GM06990 (cell line): ENCODE measurements around the gene RBMS1.

Experiments
- DNase-seq: peaks from one replicate; pipeline ENCODE4 v3.0.0-alpha.2; 2011; ENCODE audit not compliant: insufficient read length; ENCODE audit errors: extremely low read depth
- H3K27me3 ChIP-seq: replicated peaks from 2 replicates; pipeline ENCODE4 v1.6.0; 2011; ENCODE audit warnings: low read length; ENCODE audit not compliant: control insufficient read depth, insufficient read depth
- H3K36me3 ChIP-seq: 2 replicates; pipeline ENCODE4 v1.5.1; 2011; ENCODE audit warnings: low read length; ENCODE audit not compliant: control insufficient read depth, insufficient read depth
- H3K4me3 ChIP-seq: replicated peaks from 2 replicates; pipeline ENCODE4 v1.5.1; 2011; ENCODE audit warnings: low read depth, mild to moderate bottlenecking, control low read depth, low read length
- TF ChIP-seq, protein P1 (sequence below): IDR thresholded peaks from 2 replicates; pipeline ENCODE4 v1.5.1; 2011; ENCODE audit warnings: low read length, control low read depth, mild to moderate bottlenecking, inconsistent platforms; ENCODE audit not compliant: insufficient read depth, poor library complexity, severe bottlenecking

Gene RBMS1

GRCh38 chr2:160351956-160352355 is 141.7 kb downstream of the RBMS1 start:
- Histone ChIP-seq H3K27me3 (no peaks in the 10 kb centered on the region), H3K4me3 (no peak overlapping the region), H3K36me3 (no peaks in the 10 kb centered on the region)
- DNase-seq: no peak
- TF ChIP-seq, protein P1, sequence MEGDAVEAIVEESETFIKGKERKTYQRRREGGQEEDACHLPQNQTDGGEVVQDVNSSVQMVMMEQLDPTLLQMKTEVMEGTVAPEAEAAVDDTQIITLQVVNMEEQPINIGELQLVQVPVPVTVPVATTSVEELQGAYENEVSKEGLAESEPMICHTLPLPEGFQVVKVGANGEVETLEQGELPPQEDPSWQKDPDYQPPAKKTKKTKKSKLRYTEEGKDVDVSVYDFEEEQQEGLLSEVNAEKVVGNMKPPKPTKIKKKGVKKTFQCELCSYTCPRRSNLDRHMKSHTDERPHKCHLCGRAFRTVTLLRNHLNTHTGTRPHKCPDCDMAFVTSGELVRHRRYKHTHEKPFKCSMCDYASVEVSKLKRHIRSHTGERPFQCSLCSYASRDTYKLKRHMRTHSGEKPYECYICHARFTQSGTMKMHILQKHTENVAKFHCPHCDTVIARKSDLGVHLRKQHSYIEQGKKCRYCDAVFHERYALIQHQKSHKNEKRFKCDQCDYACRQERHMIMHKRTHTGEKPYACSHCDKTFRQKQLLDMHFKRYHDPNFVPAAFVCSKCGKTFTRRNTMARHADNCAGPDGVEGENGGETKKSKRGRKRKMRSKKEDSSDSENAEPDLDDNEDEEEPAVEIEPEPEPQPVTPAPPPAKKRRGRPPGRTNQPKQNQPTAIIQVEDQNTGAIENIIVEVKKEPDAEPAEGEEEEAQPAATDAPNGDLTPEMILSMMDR: no peak

DNA sequence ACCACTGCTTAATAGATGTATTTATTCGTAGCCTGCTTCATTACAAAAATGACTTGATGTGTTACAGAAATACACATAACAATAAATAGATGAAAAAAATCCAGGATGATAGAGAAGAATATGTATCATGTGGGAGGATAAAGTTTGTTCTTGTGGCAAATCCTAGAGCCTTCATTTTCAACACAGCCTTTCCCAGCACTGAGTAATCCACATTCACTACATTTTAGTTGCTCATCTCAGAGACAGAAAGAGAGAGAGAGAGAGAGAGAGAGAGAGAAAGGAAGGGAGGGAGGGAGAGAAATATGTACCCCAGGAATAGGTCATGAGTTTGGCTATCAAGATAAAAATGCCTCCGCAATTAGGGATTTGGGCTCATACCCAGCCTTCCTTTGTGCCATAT is 144.3 kb downstream of the RBMS1 start:
- Histone ChIP-seq H3K36me3 (no peaks in the 10 kb centered on the region), H3K4me3 (no peak overlapping the region), H3K27me3 (no peaks in the 10 kb centered on the region)
- no peak for DNase-seq
- TF ChIP-seq, protein P1: no peak

DNA sequence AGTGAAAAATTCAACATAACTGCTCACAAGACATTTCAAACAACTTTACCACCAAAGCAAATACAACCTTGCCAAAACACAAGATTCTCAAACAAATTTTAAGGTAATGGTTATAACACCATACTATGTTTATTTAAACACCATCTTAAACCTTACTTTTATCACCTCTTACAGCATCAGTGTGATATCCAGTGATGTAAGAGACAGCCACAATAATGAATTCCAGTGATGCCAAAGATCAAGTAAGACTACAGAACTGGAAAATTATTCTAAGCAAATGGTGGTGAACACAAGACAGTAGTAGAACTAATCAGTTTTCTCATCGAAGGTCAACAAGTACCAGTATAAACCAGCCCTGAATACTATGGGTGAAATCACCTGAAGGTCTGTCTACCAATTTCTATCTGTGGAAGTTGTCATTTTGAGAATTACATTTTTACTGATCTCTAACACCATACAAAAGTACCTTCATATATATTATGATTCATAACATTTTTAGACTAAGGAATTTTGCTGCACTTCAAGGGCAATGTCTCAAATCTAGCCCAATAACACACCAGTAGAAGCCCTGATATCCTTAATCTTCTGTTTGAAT is 146.2 kb downstream of the RBMS1 start:
- TF ChIP-seq, protein P1: no peak
- Histone ChIP-seq H3K36me3 (no peaks in the 10 kb centered on the region), H3K4me3 (no peak overlapping the region), H3K27me3 (no peaks in the 10 kb centered on the region)
- DNase-seq: no peak

GRCh38 chr2:160345071-160345764 is 148.4 kb downstream of the RBMS1 start:
- no peak for DNase-seq
- TF ChIP-seq, protein P1: no peak
- Histone ChIP-seq H3K27me3 (no peaks in the 10 kb centered on the region), H3K36me3 (no peaks in the 10 kb centered on the region), H3K4me3 (no peak overlapping the region)

- TF ChIP-seq, protein P1: no peak
- no peak overlapping the region for H3K4me3 ChIP-seq
- H3K27me3 ChIP-seq: no peaks in the 10 kb centered on the region; the same call in 1 of the 2 replicates
- DNase-seq: no peak
- no peaks in the 10 kb centered on the region for H3K36me3 ChIP-seq
Observed at GRCh38 chr2:160343404-160343803, 150.2 kb downstream of the RBMS1 start.
